HPDE6-E6E7 (cell line): ENCODE data around the gene NOP9.
"Not testable (repeated sequence)": the region's sequence is repeated elsewhere in the genome, so short reads cannot be mapped to it uniquely, and the experiment has no call there.

Experiments used
- DNase-seq: peaks from one replicate; pipeline ENCODE4 v3.0.0; 2011; ENCODE audit warnings: missing footprints; ENCODE audit errors: extremely low spot score

NOP9 gene

DNA sequence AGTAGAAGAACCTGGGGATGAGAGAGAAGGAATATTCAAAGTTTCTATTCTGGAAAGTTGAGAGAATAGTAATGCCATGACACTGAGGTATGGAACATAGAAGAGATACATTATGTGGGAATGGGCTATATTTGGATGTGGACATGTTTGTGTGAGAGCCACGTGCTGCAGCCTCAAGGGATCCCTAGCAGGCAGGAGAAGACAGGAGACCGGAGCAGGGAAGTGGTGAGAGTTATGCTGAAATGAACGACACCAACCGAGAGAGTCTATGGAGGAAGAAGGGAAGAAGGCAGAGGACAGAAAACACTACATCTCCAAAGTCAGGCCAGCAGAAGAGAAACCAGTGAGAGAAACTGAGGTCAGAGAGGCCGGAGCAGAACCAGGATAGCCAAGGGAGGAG is 50.1 kb downstream of the NOP9 start:
- no peak for DNase-seq

- DNase-seq: no peak
Measured at GRCh38 chr14:24351517-24351916, 51.9 kb downstream of the NOP9 start.

DNA sequence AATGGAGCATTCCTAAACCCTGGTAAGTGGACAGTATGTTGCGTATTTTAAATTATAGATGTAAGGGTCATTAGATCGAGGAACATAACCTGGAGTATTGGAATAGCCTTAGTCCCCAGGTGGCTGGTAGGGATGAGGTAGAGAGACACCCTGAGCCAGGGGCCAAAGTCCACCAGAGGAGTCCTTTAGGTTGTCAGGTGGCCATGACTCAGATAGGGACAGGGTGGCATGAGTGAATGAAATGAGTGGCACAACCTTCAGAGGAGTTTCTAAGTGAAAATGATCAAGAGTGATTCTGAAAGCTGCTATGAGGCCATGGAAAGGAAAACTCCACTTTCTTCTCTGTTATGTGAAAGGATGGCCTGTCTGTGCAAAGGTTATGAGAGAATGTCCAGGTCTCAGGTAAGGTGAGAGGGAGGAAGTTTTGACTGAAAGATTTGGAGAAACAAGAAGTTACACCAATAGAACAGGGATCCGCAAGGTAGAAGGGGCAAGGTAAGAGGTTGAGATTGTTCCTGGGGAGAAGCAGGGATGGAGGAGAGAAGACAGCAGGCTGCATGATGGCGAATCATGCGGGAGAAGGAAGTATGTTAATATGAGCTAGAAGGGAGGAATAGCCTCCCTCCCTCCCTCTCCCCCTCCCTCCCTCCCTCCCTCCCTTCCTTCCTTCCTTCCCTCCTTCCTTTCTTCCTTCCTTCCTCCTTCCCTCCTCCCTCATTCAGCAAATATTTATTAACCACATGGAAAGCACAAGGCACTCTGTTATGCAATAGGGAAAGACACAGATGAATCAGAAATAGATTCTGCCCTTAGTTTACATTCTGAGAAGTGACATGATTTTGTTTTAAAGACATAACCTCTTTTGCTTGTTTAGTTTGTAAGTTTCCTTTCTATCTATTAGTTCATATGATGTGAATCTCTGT is 54.2 kb downstream of the NOP9 start:
- no peak for DNase-seq

DNA sequence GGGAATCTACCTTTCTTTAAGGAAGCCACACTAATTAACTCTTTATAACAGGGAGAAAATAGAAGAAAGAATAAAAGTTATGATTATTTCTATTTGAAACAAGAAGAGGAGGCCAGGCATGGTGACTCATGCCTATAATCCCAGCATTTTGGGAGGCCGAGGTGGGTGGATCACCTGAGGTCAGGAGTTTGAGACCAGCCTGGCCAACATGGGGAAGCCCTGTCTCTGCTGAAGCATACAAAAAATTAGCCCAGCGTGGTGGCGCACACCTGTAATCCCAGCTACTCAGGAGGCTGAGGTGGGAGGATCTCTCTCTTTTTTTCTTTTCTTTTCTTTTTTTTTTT is 54.8 kb downstream of the NOP9 start:
- DNase-seq: not testable (repeated sequence)

DNA sequence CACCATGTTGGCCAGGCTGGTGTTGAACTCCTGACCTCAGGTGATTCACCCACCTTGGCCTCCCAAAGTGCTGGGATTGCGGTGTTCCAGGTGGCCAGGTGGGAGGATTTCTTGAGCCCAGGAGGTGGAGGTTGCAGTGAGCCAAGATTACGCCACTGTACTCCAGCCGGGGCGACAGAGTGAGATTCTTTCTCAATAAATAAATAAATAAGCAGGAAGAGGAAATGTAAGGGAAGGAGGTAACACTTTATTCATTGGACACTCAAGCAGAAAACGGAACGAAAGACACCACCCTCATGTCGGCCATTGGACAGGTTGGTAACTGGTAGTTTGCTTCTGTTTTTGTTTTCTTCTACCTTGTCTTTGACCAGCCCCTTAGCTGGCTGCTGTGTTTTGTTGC is 55.4 kb downstream of the NOP9 start:
- no peak for DNase-seq

DNA sequence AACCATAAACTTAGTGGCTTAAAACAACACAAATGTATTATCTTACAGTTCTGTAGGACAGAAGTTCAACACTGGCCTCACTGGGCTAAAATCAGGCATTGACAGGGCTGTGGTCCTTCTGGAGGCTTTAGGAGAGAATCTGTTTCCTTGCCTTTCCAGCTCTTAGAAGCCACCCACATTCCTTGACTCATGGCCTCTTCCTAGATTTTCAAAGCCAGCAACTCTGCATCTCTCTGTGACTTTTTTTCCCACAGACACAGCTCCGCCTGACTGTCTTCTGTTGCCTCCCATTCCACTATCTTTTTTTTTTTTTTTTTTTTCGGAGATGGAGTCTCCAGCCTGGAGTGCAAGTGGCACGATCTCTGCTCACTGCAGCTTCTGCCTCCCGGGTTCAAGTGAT is 56.6 kb downstream of the NOP9 start:
- no peak for DNase-seq
